Sigmoid colon (tissue), 7 donors: ENCODE measurements around the gene TTC39B. TPM values are rescaled to one million over a fixed set of nuclear protein-coding genes. Genes with fewer than 3 reads are reported as not detected.

ENCODE experiments used
- DNase-seq: peaks from one replicate; pipeline ENCODE4 v3.0.0-alpha.2; 2019
- H3K27ac ChIP-seq, 4 donors: fragments of 200-600 bp; sonication (generic); one replicate each; pipeline ENCODE4 v1.5.1; 2016 to 2019; ENCODE audit warnings: mild to moderate bottlenecking in 1 of 4
- H3K27me3 ChIP-seq, 3 donors: fragments of 200-600 bp; sonication (generic); one replicate each; pipeline ENCODE4 v1.5.1; 2019; ENCODE audit warnings: mild to moderate bottlenecking in 1 of 3
- H3K36me3 ChIP-seq, 4 donors: fragments of 200-600 bp; sonication (generic); one replicate each; pipeline ENCODE4 v1.5.1; 2016 to 2019
- H3K4me1 ChIP-seq, 4 donors: fragments of 200-600 bp; sonication (generic); one replicate each; pipeline ENCODE4 v1.5.1; 2017 to 2019
- H3K4me3 ChIP-seq, 4 donors: fragments of 200-600 bp; sonication (generic); one replicate each; pipeline ENCODE4 v1.5.1; 2017 to 2019; ENCODE audit warnings: mild to moderate bottlenecking in 2 of 4, moderate library complexity in 1 of 4
- H3K9me3 ChIP-seq, 4 donors: fragments of 200-600 bp in 3 of 4; sonication (generic) in 3 of 4; one replicate each; pipeline versions ENCODE4 v1.5.1 to v1.6.1; 2013 to 2019
- EP300 ChIP-seq, 4 donors: sonication (generic); formaldehyde crosslinking; IDR thresholded peaks; one replicate each; pipeline ENCODE4 v1.6.1; 2017; ENCODE audit warnings: antibody characterized with exemption in 4 of 4
- POLR2A ChIP-seq, 2 donors: fragments of 450-650 bp; IDR thresholded peaks; one replicate each; pipeline ENCODE4 v1.6.1; 2016; ENCODE audit warnings: antibody characterized with exemption in 2 of 2, mild to moderate bottlenecking in 2 of 2, moderate library complexity in 2 of 2
- POLR2AphosphoS5 ChIP-seq, 4 donors: sonication (generic); formaldehyde crosslinking; IDR thresholded peaks; one replicate each; pipeline ENCODE4 v1.6.1; 2017; ENCODE audit warnings: antibody characterized with exemption in 4 of 4
- WGBS, 2 donors: extraction: QIAGEN DNeasy Blood & Tissue Kit; methylation state at CpG; one replicate each; pipeline ENCODE4 v1.1.7; 2013; 5-methylcytosine and 5-hydroxymethylcytosine counted together
- intact Hi-C: fragments of 100-400 bp; cut with DNase I; formaldehyde crosslinking; loops from one replicate; pipeline ENCODE4 v1.15.1; 2023
- polyA plus RNA-seq, 3 donors: library from polyadenylated mRNA; stranded (reverse); fragments of 200-250 nt; gene quantifications; one replicate each; pipeline ENCODE4 v1.2.3, GENCODE V29; 2013
- total RNA-seq, 4 donors: library from RNA; depleted of rRNA; stranded (reverse); fragments of >200 nt; gene quantifications; one replicate each; pipeline ENCODE4 v1.1.0, GENCODE V29; 2016
- TF ChIP-seq, protein P1 (sequence below), 4 experiments: fragments of 450-650 bp in 3 of 4; fragments of 200-600 bp in 1 of 4; IDR thresholded peaks; one replicate each; pipeline ENCODE4 v1.5.1; 2016 to 2019; ENCODE audit warnings: antibody characterized with exemption in 4 of 4, mild to moderate bottlenecking in 3 of 4, moderate library complexity in 2 of 4
- donor health status: healthy with polysubstance abuse.
- donor health status: Bipolar disorder and iron deficiency.
- donor health status: healthy.

The TTC39B gene
- total and polyA plus RNA-seq, 7 donors = 4.2 to 15.8 (median 9.1) TPM

DNA sequence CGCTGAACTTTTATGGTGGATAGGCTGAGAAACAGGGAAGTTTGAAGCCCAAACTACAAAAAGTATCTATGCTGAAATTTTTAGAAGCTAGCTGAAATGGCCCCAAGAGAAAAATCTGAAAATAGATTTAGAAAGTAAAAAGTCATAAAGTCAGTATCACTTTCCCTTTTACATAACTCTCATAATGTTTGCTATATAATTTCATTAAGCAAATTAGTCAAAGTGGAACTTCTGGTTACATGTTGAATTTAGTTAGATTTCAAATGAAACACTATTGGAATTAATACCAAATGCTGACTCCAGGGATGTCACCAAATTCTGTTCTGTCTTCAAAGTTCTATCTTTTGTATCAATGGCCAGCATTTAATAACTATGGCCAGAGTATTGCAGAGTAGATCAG is 126.9 kb downstream of the TTC39B start:
- no peak for DNase-seq
- Histone ChIP-seq H3K27me3 (no peaks in the 10 kb centered on the region), H3K4me1 (no peaks in the 10 kb centered on the region), H3K36me3 (peaks cover 0 to 66% (median 4%) of the 10 kb centered on the region in 4 donors), H3K9me3 (no peaks in the 10 kb centered on the region), H3K27ac (no peak overlapping the region), H3K4me3 (no peak overlapping the region)
- 86 to 99% methylated on average over 1 of the region's 1 CpG for WGBS, 2 donors
- TF ChIP-seq, protein P1, sequence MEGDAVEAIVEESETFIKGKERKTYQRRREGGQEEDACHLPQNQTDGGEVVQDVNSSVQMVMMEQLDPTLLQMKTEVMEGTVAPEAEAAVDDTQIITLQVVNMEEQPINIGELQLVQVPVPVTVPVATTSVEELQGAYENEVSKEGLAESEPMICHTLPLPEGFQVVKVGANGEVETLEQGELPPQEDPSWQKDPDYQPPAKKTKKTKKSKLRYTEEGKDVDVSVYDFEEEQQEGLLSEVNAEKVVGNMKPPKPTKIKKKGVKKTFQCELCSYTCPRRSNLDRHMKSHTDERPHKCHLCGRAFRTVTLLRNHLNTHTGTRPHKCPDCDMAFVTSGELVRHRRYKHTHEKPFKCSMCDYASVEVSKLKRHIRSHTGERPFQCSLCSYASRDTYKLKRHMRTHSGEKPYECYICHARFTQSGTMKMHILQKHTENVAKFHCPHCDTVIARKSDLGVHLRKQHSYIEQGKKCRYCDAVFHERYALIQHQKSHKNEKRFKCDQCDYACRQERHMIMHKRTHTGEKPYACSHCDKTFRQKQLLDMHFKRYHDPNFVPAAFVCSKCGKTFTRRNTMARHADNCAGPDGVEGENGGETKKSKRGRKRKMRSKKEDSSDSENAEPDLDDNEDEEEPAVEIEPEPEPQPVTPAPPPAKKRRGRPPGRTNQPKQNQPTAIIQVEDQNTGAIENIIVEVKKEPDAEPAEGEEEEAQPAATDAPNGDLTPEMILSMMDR (IDR thresholded peaks at IDR 0.05) = no peak
- TF ChIP-seq POLR2A (IDR thresholded peaks at IDR 0.05) = no peak
- no peak for TF ChIP-seq POLR2AphosphoS5 (IDR thresholded peaks at IDR 0.05)
- no peak for TF ChIP-seq EP300 (IDR thresholded peaks at IDR 0.05)
- intact Hi-C loops = no loop called here

DNA sequence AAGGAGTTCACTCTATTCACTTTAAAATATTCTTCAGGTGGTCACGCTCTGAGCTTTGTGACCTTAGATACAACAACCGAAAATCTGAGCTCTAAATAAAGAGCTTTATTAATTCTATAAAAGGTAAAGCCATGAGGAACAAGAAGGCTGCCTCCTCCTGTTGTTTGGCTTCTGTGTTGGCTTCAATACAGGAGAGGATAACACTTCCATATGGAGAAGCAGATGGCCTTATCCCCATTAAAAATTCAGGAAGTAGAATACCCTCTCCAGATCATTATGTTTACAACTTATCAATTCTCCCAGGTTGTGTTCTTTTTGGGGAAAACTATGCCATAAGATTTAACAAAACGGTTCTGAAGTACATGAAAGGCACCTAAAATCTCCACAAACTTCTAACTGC is 128.4 kb downstream of the TTC39B start:
- H3K4me1 ChIP-seq = no peaks in the 10 kb centered on the region
- no peak overlapping the region for H3K27ac ChIP-seq
- no peak overlapping the region for H3K4me3 ChIP-seq
- H3K9me3 ChIP-seq = no peaks in the 10 kb centered on the region
- DNase-seq = no peak
- H3K27me3 ChIP-seq = no peaks in the 10 kb centered on the region
- 89 to 91% methylated on average over 3 of the region's 3 CpGs for WGBS, 2 donors
- TF ChIP-seq POLR2AphosphoS5 (IDR thresholded peaks at IDR 0.05) (no peak), EP300 (IDR thresholded peaks at IDR 0.05) (no peak), POLR2A (IDR thresholded peaks at IDR 0.05) (no peak)
- TF ChIP-seq, protein P1 (IDR thresholded peaks at IDR 0.05) = no peak
- H3K36me3 ChIP-seq = peaks cover 0 to 70% (median 4%) of the 10 kb centered on the region in 4 donors
- intact Hi-C loops = no loop called here

DNA sequence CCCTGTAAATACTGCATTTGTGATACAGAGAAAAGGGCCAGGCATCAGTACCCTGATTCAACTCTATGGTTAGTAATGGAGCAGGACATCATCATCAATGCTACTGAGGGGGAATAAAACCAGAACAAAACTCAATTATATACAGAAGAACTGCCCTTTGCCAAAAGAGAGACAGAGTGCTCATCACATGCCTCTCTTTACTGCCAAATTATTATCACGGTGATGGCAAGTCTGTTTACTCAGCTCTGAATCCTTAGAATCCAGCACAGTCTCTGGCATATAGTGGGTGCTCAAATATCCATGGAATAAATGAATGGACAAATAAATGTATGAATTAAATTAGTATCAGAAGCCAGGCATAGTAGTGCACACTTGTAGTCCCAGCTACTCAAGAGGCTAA is 130.2 kb downstream of the TTC39B start:
- 85 to 86% methylated on average over 1 of the region's 1 CpG for WGBS, 2 donors
- intact Hi-C loops = no loop called here
- Histone ChIP-seq H3K36me3 (peaks cover 0 to 77% (median 2%) of the 10 kb centered on the region in 4 donors), H3K27ac (no peak overlapping the region), H3K4me3 (no peak overlapping the region), H3K27me3 (no peaks in the 10 kb centered on the region), H3K9me3 (no peaks in the 10 kb centered on the region), H3K4me1 (no peaks in the 10 kb centered on the region)
- DNase-seq = no peak
- TF ChIP-seq POLR2AphosphoS5 (IDR thresholded peaks at IDR 0.05) (no peak), POLR2A (IDR thresholded peaks at IDR 0.05) (no peak), EP300 (IDR thresholded peaks at IDR 0.05) (no peak)
- TF ChIP-seq, protein P1 (IDR thresholded peaks at IDR 0.05) = no peak

DNA sequence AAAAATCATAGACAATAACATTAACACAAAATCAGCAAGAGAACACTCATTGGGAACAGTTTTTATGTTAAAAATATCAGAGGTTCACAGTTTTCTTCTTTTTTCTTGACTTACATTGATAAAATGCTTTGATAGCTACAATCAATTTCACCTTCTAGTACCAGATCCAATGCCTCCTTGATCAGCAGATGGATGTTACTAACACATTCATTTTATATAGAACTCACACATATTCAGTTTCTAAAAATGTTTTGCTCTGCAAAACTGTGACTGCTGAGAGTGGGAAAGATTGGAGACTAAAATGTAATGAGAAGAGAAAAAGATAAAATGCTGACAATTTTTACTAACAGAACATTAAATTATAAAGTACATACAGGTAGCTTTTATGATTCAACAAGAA is 143.1 kb downstream of the TTC39B start:
- intact Hi-C loops = no loop called here

More for the DNA sequence above, 143.1 kb downstream of the TTC39B start:
- Histone ChIP-seq H3K4me3 (no peak overlapping the region), H3K9me3 (no peaks in the 10 kb centered on the region), H3K4me1 (no peaks in the 10 kb centered on the region), H3K27me3 (no peaks in the 10 kb centered on the region), H3K36me3 (peaks cover 0 to 4% (median 0%) of the 10 kb centered on the region in 4 donors), H3K27ac (no peak overlapping the region)
- DNase-seq = no peak
- TF ChIP-seq POLR2AphosphoS5 (IDR thresholded peaks at IDR 0.05) = no peak
- no peak for TF ChIP-seq POLR2A (IDR thresholded peaks at IDR 0.05)
- TF ChIP-seq, protein P1 (IDR thresholded peaks at IDR 0.05) = no peak
- no peak for TF ChIP-seq EP300 (IDR thresholded peaks at IDR 0.05)
